BLaER1 treated with 17β-estradiol and CSF1 and Interleukin-3, amounts not matched to agents 10 nM and 100 nM (cell line): Measurements from ENCODE around the gene PHLDA2.
A peak's percentile ranks its signal among the peaks of the same experiment; 100 is the strongest.

ENCODE experiments used
- H3K27ac ChIP-seq, 11 experiments: shearing (Covaris generic); formaldehyde crosslinking; 2 replicates each; pipeline ENCODE4 v1.8.1; 2022
- H3K27me3 ChIP-seq, 11 experiments: shearing (Covaris generic); formaldehyde crosslinking; 2 replicates each; pipeline ENCODE4 v1.8.1; 2022
- H3K36me3 ChIP-seq, 11 experiments: shearing (Covaris generic); formaldehyde crosslinking; 2 replicates each; pipeline ENCODE4 v1.8.1; 2022
- H3K4me1 ChIP-seq, 10 experiments: shearing (Covaris generic); formaldehyde crosslinking; 2 replicates each; pipeline ENCODE4 v1.8.1; 2022
- H3K4me2 ChIP-seq, 11 experiments: shearing (Covaris generic); formaldehyde crosslinking; 2 replicates each; pipeline ENCODE4 v1.8.1; 2022
- H3K4me3 ChIP-seq, 10 experiments: shearing (Covaris generic); formaldehyde crosslinking; 2 replicates each; pipeline ENCODE4 v1.8.1; 2022
- H3K9ac ChIP-seq, 11 experiments: shearing (Covaris generic); formaldehyde crosslinking; 2 replicates each; pipeline ENCODE4 v1.8.1; 2022
- H3K9me3 ChIP-seq, 11 experiments: shearing (Covaris generic); formaldehyde crosslinking; replicated peaks in 1 of 11; 2 replicates each; pipeline ENCODE4 v1.8.1; 2022
- H4K20me1 ChIP-seq, 11 experiments: shearing (Covaris generic); formaldehyde crosslinking; 2 replicates each; pipeline ENCODE4 v1.8.1; 2022
- Cebpa-rat ChIP-seq, 11 experiments: shearing (Covaris generic); IDR thresholded peaks; 2 replicates each; pipeline ENCODE4 v1.8.1; 2022

The PHLDA2 gene

GRCh38 chr11:2963112-2963754, 34.0 kb upstream of the PHLDA2 start:
- Histone ChIP-seq H3K9ac (no peak overlapping the region), H3K4me2 (peak overlapping the region in 9 of 11 experiments; percentile 2 to 63 (median 20); a peak in 14 of 22 replicates), H3K4me3 (no peak overlapping the region), H4K20me1 (peaks cover 77 to 100% (median 97%) of the 10 kb centered on the region in 11 experiments), H3K27me3 (no peaks in the 10 kb centered on the region), H3K36me3 (peaks cover 86 to 100% (median 99%) of the 10 kb centered on the region in 11 experiments), H3K4me1 (peaks cover 35 to 57% (median 50%) of the 10 kb centered on the region in 10 experiments), H3K27ac (no peak overlapping the region), H3K9me3 (no peaks in the 10 kb centered on the region)
- TF ChIP-seq Cebpa-rat (IDR thresholded peaks at IDR 0.05): no peak

GRCh38 chr11:2961080-2961479, 31.9 kb upstream of the PHLDA2 start:
- TF ChIP-seq Cebpa-rat (IDR thresholded peaks at IDR 0.05): no peak
- H3K9me3 ChIP-seq: no peaks in the 10 kb centered on the region
- H3K4me2 ChIP-seq: peak overlapping the region; percentile 34 to 78 (median 61)
- peaks cover 35 to 63% (median 54%) of the 10 kb centered on the region in 10 experiments for H3K4me1 ChIP-seq
- H3K36me3 ChIP-seq: peaks cover 86 to 100% (median 99%) of the 10 kb centered on the region in 11 experiments
- no peak overlapping the region for H3K4me3 ChIP-seq
- no peaks in the 10 kb centered on the region for H3K27me3 ChIP-seq
- peak overlapping the region in 5 of 11 experiments; percentile 2 to 30 (median 15); a peak in 5 of 22 replicates for H3K27ac ChIP-seq
- peaks cover 65 to 100% (median 90%) of the 10 kb centered on the region in 11 experiments for H4K20me1 ChIP-seq
- H3K9ac ChIP-seq: peak overlapping the region in 1 of 11 experiments; percentile 23; a peak in 1 of 22 replicates

- Histone ChIP-seq H3K36me3 (peaks cover 86 to 100% (median 99%) of the 10 kb centered on the region in 11 experiments), H4K20me1 (peaks cover 63 to 100% (median 89%) of the 10 kb centered on the region in 11 experiments), H3K27ac (no peak overlapping the region), H3K9me3 (no peaks in the 10 kb centered on the region), H3K4me1 (peaks cover 35 to 63% (median 54%) of the 10 kb centered on the region in 10 experiments), H3K27me3 (no peaks in the 10 kb centered on the region), H3K9ac (no peak overlapping the region), H3K4me2 (no peak overlapping the region), H3K4me3 (no peak overlapping the region)
- no peak for TF ChIP-seq Cebpa-rat (IDR thresholded peaks at IDR 0.05)
Measured at GRCh38 chr11:2960139-2960538, 30.9 kb upstream of the PHLDA2 start.

GRCh38 chr11:2958251-2958650, 29.0 kb upstream of the PHLDA2 start:
- Histone ChIP-seq H4K20me1 (peaks cover 44 to 100% (median 75%) of the 10 kb centered on the region in 11 experiments; a peak in 21 of 22 replicates), H3K27ac (peak overlapping the region in 2 of 11 experiments; percentile 1 to 52; a peak in 2 of 22 replicates), H3K4me1 (peaks cover 26 to 50% (median 37%) of the 10 kb centered on the region in 10 experiments), H3K4me2 (peak overlapping the region in 5 of 11 experiments; percentile 33 to 52 (median 40); a peak in 9 of 22 replicates), H3K9ac (no peak overlapping the region), H3K27me3 (no peaks in the 10 kb centered on the region), H3K9me3 (no peaks in the 10 kb centered on the region), H3K4me3 (no peak overlapping the region), H3K36me3 (peaks cover 86 to 100% (median 99%) of the 10 kb centered on the region in 11 experiments)
- no peak for TF ChIP-seq Cebpa-rat (IDR thresholded peaks at IDR 0.05)

- H3K27ac ChIP-seq: no peak overlapping the region
- no peaks in the 10 kb centered on the region for H3K27me3 ChIP-seq
- H3K4me3 ChIP-seq: no peak overlapping the region
- TF ChIP-seq Cebpa-rat (IDR thresholded peaks at IDR 0.05): no peak
- no peaks in the 10 kb centered on the region for H3K9me3 ChIP-seq
- no peak overlapping the region for H3K4me2 ChIP-seq
- H3K36me3 ChIP-seq: peaks cover 91 to 100% (median 100%) of the 10 kb centered on the region in 11 experiments
- H3K9ac ChIP-seq: no peak overlapping the region
- H4K20me1 ChIP-seq: peaks cover 35 to 100% (median 74%) of the 10 kb centered on the region in 11 experiments; a peak in 21 of 22 replicates
- peaks cover 3 to 50% (median 29%) of the 10 kb centered on the region in 10 experiments; a peak in 18 of 20 replicates for H3K4me1 ChIP-seq
Measured at GRCh38 chr11:2955906-2956476, 26.8 kb upstream of the PHLDA2 start.

- Histone ChIP-seq H3K27ac (no peak overlapping the region), H3K36me3 (peaks cover 91 to 100% (median 100%) of the 10 kb centered on the region in 11 experiments), H3K9me3 (no peaks in the 10 kb centered on the region), H3K4me2 (no peak overlapping the region), H4K20me1 (peaks cover 33 to 100% (median 70%) of the 10 kb centered on the region in 11 experiments; a peak in 21 of 22 replicates), H3K4me3 (no peak overlapping the region), H3K27me3 (no peaks in the 10 kb centered on the region), H3K4me1 (peaks cover 0 to 47% (median 24%) of the 10 kb centered on the region in 10 experiments; a peak in 15 of 20 replicates), H3K9ac (no peak overlapping the region)
- TF ChIP-seq Cebpa-rat (IDR thresholded peaks at IDR 0.05): peak in 1 of 11 experiments; percentile 11; a peak in 1 of 22 replicates
Measured at GRCh38 chr11:2954263-2954662, 25.0 kb upstream of the PHLDA2 start.

GRCh38 chr11:2952290-2952689, 23.1 kb upstream of the PHLDA2 start:
- H3K9ac ChIP-seq: 0 out of 22 replicates have a peak overlapping the region, but pooled peaks of 1 of the 11 experiments have one; percentile 34
- peak overlapping the region in 4 of 11 experiments; percentile 51 to 70 (median 60); a peak in 8 of 22 replicates for H3K4me2 ChIP-seq
- H3K9me3 ChIP-seq: no peaks in the 10 kb centered on the region
- H3K27ac ChIP-seq: no peak overlapping the region
- TF ChIP-seq Cebpa-rat (IDR thresholded peaks at IDR 0.05): no peak
- peaks cover 91 to 100% (median 100%) of the 10 kb centered on the region in 11 experiments for H3K36me3 ChIP-seq
- H3K4me3 ChIP-seq: no peak overlapping the region
- H4K20me1 ChIP-seq: peaks cover 22 to 99% (median 73%) of the 10 kb centered on the region in 11 experiments; a peak in 21 of 22 replicates
- H3K27me3 ChIP-seq: no peaks in the 10 kb centered on the region
- H3K4me1 ChIP-seq: peaks cover 2 to 38% (median 23%) of the 10 kb centered on the region in 10 experiments; a peak in 19 of 20 replicates

- Histone ChIP-seq H3K27ac (peak overlapping the region in 4 of 11 experiments; percentile 5 to 28 (median 14); a peak in 3 of 22 replicates), H3K27me3 (no peaks in the 10 kb centered on the region), H3K9ac (peak overlapping the region in 2 of 11 experiments; percentile 30 to 34; a peak in 1 of 22 replicates), H3K9me3 (no peaks in the 10 kb centered on the region), H3K36me3 (peaks cover 91 to 100% (median 100%) of the 10 kb centered on the region in 11 experiments), H3K4me2 (peak overlapping the region in 6 of 11 experiments; percentile 13 to 70 (median 60); a peak in 10 of 22 replicates), H3K4me1 (peaks cover 10 to 46% (median 30%) of the 10 kb centered on the region in 10 experiments), H3K4me3 (no peak overlapping the region), H4K20me1 (peaks cover 30 to 99% (median 79%) of the 10 kb centered on the region in 11 experiments; a peak in 21 of 22 replicates)
- no peak for TF ChIP-seq Cebpa-rat (IDR thresholded peaks at IDR 0.05)
Measured at GRCh38 chr11:2951231-2952110, 22.3 kb upstream of the PHLDA2 start.
